Epithelial cell of esophagus (primary cell): ENCODE results near the gene TULP3.
A peak's percentile ranks its signal among the peaks of the same experiment; 100 is the strongest.

Experiments used
- DNase-seq: peaks from one replicate; pipeline ENCODE4 v3.0.0; 2010; ENCODE audit warnings: low read depth
- H3K4me3 ChIP-seq: 2 replicates; pipeline ENCODE4 v1.5.1; 2011; ENCODE audit warnings: mild to moderate bottlenecking, low read length, control low read depth
- TF ChIP-seq, protein P1 (sequence below): IDR thresholded peaks from 2 replicates; pipeline ENCODE4 v1.5.1; 2011; ENCODE audit warnings: low read depth, mild to moderate bottlenecking, low read length, control low read depth, inconsistent platforms; ENCODE audit not compliant: insufficient read depth; ENCODE audit errors: missing control alignments

TULP3 gene

DNA sequence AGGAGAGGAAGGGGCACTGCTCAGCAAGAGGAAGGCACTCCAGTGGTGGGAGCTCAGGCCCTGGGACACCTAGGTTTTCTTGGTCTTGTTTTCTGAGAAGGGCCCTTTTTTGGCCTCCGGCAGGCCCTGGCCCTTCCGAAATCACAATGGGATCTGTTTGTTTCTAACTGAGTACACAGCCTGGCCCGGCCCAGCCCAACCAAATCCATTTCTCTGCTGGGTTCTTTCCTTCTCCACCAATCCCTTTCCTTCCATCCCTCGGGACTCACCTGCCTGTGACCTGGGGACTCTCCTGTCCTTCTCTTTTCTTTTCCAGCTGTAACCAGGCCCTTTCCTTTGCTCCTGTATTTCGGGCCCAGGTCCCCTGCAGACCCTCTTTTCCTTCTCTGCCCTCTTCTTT lies 87.1 kb downstream of the TULP3 start:
- TF ChIP-seq, protein P1, sequence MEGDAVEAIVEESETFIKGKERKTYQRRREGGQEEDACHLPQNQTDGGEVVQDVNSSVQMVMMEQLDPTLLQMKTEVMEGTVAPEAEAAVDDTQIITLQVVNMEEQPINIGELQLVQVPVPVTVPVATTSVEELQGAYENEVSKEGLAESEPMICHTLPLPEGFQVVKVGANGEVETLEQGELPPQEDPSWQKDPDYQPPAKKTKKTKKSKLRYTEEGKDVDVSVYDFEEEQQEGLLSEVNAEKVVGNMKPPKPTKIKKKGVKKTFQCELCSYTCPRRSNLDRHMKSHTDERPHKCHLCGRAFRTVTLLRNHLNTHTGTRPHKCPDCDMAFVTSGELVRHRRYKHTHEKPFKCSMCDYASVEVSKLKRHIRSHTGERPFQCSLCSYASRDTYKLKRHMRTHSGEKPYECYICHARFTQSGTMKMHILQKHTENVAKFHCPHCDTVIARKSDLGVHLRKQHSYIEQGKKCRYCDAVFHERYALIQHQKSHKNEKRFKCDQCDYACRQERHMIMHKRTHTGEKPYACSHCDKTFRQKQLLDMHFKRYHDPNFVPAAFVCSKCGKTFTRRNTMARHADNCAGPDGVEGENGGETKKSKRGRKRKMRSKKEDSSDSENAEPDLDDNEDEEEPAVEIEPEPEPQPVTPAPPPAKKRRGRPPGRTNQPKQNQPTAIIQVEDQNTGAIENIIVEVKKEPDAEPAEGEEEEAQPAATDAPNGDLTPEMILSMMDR: no peak
- DNase-seq: no peak
- H3K4me3 ChIP-seq: no peak overlapping the region

DNA sequence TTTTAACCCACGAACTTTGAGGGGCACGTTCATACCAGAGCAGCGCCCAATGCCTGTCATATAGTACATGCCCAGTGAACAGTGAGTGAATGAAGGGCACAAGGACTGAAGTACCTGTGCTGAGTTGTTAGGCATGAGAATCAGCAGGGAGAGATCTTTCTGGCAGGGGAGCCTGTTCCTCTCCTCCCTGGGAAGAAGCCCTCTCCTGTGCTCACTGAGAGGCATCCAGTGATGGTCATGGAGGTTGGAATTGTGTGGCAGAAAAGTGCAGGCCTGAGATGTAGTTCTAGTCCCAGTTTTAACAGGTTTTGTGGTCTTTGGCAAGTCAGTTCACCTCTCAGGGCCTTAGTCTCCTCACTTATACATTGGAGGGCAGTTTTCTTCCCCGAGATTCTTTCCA lies 89.1 kb downstream of the TULP3 start:
- TF ChIP-seq, protein P1: no peak
- no peak for DNase-seq
- H3K4me3 ChIP-seq: no peak overlapping the region

DNA sequence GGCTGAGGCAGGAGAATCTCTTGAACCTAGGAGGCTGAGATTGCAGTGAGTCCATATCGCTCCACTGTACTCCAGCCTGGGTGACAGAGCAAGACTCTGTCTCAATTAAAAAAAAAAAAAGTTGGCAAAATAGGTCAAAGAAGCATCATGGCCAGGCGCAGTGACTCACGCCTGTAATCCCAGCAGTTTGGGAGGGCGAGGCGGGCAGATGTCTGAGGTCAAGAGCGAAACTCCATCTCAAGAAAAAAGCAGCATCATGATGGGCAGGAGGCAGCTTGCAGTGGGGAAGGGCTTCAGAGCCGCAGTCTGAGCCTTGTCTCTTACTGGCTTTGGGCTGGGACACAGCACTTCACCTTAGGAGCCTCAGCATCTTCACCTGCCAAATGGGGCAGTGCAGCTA lies 89.9 kb downstream of the TULP3 start:
- DNase-seq: no peak
- no peak overlapping the region for H3K4me3 ChIP-seq
- TF ChIP-seq, protein P1: no peak

DNA sequence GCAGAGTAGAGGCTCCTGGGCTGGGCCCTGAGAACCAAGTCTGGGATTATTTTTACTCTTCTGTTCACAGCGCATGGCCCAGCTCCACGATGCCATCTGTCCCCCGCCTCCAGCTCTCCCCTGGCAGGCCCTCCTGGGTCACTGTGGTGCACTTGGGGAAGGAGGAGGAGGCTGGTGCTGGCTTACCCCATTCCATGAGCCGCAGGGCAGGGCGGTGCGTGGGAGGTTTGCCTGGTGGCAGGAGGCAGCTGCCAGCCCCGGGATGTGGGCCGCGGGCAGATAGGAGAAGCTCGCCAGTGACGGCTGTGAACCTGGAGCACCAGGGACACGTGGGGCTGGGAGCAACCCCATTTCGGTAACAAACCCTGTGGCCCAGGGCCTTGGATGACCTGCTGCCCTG lies 91.7 kb downstream of the TULP3 start:
- no peak overlapping the region for H3K4me3 ChIP-seq
- TF ChIP-seq, protein P1: no peak
- DNase-seq: no peak

DNA sequence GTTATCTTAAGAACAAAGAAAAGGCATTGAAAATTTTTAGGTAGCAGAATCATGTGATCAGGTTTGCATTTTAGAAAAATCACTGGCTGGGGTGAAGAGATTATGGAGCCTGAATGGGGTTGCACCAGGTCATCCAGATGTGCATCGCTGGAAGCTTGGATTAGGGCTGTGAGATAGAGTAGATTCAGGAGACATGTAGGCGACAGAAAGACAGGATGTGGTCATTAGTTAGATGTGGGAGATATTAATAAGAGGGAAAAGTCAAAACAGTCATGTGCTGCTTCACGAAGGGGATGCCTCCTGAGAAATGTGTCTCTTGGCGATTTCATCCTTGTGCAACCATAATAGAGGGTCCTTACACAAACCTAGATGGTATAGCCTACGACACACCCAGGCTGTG lies 93.6 kb downstream of the TULP3 start:
- H3K4me3 ChIP-seq: no peak overlapping the region
- TF ChIP-seq, protein P1: no peak
- no peak for DNase-seq

DNA sequence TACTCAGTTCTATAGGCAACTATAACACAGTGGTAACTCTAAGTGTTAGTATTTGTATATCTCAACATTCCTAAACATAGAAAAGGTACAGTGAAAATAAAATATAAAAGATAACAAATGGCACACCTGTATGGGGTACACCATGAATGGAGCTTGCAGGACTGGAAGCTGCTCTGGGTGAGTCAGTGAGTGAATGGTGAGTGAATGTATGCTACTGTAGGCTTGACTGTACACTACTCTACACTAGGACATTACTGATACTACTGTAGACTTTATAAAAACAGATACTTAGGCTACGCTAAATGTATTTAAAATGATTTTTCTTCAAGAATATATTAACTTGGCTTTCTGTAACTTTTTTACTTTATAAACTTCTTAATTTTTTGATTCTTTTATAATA lies 94.0 kb downstream of the TULP3 start:
- DNase-seq: peak; percentile 33
- TF ChIP-seq, protein P1: no peak
- no peak overlapping the region for H3K4me3 ChIP-seq

DNA sequence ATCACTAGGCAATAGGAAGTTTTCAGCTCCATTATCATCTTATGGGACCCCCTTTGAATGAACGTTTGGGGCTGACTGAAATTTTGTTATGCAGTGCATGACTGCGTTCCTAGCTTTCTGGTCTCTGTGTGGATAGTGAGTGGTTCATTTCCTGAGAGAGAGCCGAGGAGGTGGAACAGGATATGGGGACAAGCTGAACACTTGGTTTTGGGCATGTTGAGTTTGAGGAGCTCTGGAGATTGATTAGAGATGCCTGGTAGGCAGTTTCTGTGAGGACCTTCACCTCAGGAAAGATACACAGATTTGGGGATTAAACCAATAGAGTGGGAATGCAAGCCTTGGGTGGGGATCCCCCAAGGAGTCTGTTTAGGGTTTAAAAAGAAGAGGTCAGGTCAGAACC lies 96.2 kb downstream of the TULP3 start:
- TF ChIP-seq, protein P1: no peak
- DNase-seq: no peak
- H3K4me3 ChIP-seq: no peak overlapping the region
